Measurements from ENCODE around the gene C22orf39.

C22orf39 gene

GRCh38 chr22:19447330-19448075 is at the start of gene C22orf39:
Gene C22orf39 (minus strand): TSS chr22:19447711. CDS start chr22:19447688, 23 bp downstream.
- TF ChIP-seq GATA3 (IDR thresholded peaks at IDR 0.05; ENCODE audit: low read depth, low read length) (no peak), GATA2 (IDR thresholded peaks at IDR 0.05; ENCODE audit: low read depth, low read length) (no peak)

- no peak for TF ChIP-seq GATA3 (IDR thresholded peaks at IDR 0.05; ENCODE audit: low read depth, low read length)
- TF ChIP-seq GATA2 (IDR thresholded peaks at IDR 0.05; ENCODE audit: low read depth, low read length) = no peak
These were observed 49.7 kb upstream of the C22orf39 start for GRCh38 chr22:19497245-19497644.

DNA sequence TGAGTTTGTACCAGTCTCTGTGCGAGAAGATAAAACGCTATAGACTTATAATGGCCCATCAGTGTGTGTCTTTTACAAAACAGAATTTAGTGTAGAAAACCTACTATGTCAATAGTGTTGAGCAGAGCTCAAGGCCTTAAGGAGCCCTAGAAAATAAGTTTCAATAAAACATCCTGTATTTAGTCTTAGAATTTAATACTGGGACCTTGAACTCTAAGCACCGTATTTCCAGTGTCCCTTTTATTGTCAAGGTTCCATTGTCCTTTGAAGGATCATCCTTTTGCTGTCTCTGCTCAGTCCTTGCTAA is 48.8 kb upstream of the C22orf39 start:
- TF ChIP-seq GATA3 (IDR thresholded peaks at IDR 0.05; ENCODE audit: low read depth, low read length) = no peak
- no peak for TF ChIP-seq GATA2 (IDR thresholded peaks at IDR 0.05; ENCODE audit: low read depth, low read length)

DNA sequence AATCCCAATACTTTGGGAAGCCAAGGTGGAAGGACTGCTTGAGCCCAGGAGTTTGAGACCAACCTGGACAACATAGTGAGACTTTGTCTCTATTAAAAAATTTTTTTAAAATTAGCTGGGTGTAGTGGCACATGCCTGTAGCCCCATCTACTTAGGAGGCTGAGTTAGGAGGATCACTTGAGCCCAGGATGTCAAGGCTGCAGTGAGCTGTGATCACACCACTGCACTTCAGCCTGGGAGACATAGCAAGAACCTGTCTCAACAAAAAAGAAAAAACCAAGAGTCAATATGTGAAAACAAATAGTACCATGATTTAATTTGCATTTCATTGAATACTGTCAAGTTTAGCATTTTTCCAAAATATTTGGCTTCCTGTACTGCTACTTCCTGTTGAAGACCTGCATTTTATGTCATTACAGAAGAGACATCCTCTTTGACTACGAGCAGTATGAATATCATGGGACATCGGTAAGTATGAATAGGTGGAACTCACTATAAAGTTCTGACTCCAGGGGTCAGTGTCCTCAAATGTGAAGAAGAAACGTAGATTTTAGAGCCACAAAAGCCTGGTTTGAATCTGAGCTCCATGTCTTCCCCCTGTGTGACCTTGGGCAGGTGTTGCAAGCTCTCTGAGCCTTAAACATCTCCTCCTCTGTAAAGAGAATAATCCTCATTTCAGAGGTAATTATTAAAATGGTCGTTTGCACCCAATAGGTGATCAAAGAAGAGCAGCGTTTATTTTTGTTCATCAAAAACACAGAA is 48.2 kb upstream of the C22orf39 start:
- TF ChIP-seq GATA3 (IDR thresholded peaks at IDR 0.05; ENCODE audit: low read depth, low read length) (no peak), GATA2 (IDR thresholded peaks at IDR 0.05; ENCODE audit: low read depth, low read length) (no peak)

GRCh38 chr22:19494676-19495173 is 47.2 kb upstream of the C22orf39 start:
- TF ChIP-seq GATA3 (IDR thresholded peaks at IDR 0.05; ENCODE audit: low read depth, low read length) (no peak), GATA2 (IDR thresholded peaks at IDR 0.05; ENCODE audit: low read depth, low read length) (no peak)

- TF ChIP-seq GATA3 (IDR thresholded peaks at IDR 0.05; ENCODE audit: low read depth, low read length) (no peak), GATA2 (IDR thresholded peaks at IDR 0.05; ENCODE audit: low read depth, low read length) (no peak)
These were observed 46.6 kb upstream of the C22orf39 start for GRCh38 chr22:19494001-19494560.

DNA sequence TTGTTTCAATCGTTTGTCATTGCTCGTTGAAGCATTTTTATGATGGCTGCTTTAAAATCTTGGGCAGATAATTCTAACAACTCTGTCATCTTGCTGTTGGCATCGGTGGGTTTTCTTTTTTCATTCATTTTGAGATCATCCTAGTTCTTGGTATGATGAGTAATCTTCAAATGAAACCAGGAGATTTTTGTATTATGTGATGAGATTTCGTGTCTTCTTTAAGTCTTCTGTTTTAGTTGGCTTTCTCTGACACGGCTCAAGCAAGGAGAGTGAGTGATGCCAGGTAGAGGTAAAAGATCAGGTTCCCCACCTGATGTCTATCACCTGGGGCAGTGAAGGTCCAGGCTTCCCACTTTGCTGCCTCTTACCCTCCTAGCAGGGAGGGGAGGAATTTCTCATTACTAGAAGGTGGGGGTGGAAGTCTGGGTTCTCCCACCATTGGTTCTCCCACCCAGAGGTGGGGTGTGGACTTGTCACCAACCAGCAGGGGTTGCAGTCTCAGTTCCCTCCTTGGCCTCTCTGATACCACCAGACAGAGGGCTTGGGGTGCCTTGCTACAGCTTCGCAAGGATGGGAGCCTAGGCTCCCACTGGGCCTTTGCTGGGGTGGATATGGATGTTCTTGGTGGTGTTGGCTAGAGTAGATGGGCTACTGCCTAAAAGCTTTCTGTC is 45.1 kb upstream of the C22orf39 start:
- TF ChIP-seq GATA3 (IDR thresholded peaks at IDR 0.05; ENCODE audit: low read depth, low read length) = no peak
- no peak for TF ChIP-seq GATA2 (IDR thresholded peaks at IDR 0.05; ENCODE audit: low read depth, low read length)

GRCh38 chr22:19490628-19491230 is 43.2 kb upstream of the C22orf39 start:
- no peak for TF ChIP-seq GATA2 (IDR thresholded peaks at IDR 0.05; ENCODE audit: low read depth, low read length)
- no peak for TF ChIP-seq GATA3 (IDR thresholded peaks at IDR 0.05; ENCODE audit: low read depth, low read length)

DNA sequence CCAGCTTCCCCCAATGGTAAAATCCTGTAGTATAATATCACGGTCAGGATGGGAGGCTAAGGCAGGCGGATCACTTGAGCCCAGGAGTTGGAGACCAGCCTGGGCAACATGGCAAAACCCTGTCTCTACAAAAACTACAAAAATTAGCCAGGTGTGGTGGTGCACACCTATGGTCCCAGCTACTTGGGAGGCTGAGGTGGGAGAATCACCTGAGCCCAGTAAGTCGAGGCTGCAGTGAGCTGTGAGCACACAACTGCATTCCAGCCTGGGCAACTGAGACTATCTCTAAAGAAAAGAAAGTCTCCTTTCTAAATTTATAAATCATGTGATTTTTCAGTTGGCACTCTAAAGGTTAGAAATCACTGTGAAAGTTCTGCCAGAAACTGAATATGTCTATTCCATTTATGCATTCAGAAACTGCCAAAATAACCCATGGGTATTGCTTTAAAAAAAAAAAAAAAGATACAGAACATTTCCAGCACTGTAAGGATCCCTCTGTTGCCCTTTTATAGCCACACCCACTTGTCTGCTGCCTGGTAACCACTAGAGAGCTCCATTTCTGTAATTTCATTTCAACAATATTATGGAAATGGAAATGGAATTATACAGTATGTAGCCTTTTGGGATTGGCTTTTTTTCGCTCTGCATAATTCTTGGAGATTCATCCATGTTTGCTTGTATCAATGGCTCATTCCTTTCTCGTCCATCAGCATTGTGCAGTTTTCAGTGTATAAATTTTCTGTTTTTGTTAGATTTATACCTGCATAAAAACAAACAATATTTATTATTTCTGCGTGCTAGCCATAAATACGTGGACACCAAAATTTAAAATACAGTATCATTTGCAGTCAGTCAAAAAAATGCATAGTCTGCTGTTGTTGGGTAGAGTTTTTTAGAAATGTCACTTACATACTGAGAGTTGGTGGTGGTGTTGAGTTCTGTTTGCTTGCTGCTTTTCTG is 41.7 kb upstream of the C22orf39 start:
- TF ChIP-seq GATA3 (IDR thresholded peaks at IDR 0.05; ENCODE audit: low read depth, low read length) (no peak), GATA2 (IDR thresholded peaks at IDR 0.05; ENCODE audit: low read depth, low read length) (no peak)

DNA sequence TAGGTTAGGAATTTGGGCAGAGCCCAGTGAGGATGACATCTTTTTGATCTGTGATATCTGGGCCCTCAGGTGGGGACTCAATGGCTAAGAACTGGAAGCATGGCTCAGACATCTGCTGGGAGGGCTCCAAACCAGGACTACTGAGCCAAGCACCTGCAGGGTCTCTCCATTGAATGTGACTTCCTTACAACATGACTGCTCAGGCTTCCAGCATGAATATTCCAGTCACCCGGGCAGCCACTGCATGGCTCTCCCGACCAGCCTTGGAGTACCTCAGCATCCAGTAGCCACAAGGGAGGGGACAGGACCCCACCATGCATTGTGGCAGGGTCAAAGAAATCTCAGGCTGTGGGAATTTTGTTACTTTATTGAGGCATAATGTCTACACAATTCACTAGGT is 40.8 kb upstream of the C22orf39 start:
- TF ChIP-seq GATA2 (IDR thresholded peaks at IDR 0.05; ENCODE audit: low read depth, low read length) (no peak), GATA3 (IDR thresholded peaks at IDR 0.05; ENCODE audit: low read depth, low read length) (no peak)

DNA sequence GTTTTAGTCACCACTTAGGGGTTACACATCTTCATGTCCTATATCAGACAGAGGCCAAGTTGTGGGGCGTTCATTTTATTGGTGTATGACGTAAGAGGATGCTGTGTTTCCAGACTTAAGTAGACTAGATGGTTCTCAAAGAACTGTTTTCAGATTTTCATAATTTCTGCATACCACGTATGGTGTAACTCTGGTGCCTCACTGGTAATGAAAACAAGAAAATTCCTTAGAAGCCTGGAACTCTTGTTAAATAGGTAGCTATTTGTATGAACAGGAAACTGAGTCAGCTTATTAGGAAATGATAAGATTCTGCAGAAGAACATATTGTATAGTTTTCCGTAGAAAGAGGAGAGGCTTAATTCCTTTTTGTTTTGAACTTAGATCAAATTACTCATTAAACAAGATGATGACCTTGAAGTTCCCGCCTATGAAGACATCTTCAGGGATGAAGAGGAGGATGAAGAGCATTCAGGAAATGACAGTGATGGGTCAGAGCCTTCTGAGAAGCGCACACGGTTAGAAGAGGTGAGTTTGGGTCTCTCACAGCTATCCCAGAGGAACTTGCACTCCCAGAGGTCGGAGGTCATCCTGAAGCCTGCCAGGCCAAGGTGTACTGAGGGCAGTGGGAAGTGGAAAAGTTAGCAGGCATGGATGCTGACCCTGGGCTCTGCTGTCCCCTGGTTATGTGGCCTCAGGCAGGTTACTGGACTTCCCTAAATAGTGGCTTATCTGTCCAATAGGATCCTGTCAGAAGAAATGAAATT is 36.2 kb upstream of the C22orf39 start:
- TF ChIP-seq GATA2 (IDR thresholded peaks at IDR 0.05; ENCODE audit: low read depth, low read length) (no peak), GATA3 (IDR thresholded peaks at IDR 0.05; ENCODE audit: low read depth, low read length) (no peak)

DNA sequence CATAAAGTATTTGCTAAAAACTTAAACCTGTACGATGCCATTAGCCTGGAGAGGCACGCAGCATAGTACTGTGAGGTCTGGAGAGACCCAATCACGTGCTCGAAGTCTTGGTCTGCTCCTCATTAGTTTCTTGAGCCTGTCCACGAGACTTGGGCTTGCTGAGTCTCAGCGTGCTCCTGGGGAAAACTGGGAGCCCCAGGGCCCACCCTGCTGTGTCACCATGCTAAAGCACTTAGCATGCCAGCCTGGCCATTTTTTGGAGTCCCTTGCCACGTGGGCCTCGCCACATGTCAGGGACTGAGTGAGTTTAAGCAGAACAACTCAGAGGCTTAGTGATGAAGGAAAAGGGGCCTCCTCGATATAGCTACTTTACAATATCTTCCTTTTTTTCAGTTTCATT is 34.8 kb upstream of the C22orf39 start:
- no peak for TF ChIP-seq GATA2 (IDR thresholded peaks at IDR 0.05; ENCODE audit: low read depth, low read length)
- TF ChIP-seq GATA3 (IDR thresholded peaks at IDR 0.05; ENCODE audit: low read depth, low read length) = no peak
